Neural crest cell (in vitro differentiated cells): Measurements from ENCODE around the gene POLR1A. TPM values are rescaled to one million over a fixed set of nuclear protein-coding genes. Genes with fewer than 3 reads are reported as not detected.

Source experiments
- DNase-seq: peaks from one replicate; pipeline ENCODE4 v3.0.0; 2021; ENCODE audit warnings: low read depth, mixed read lengths, low spot score
- H3K27ac Mint-ChIP-seq: one replicate; pipeline ENCODE4 v1.8.0; 2021; ENCODE audit warnings: mild to moderate bottlenecking, mixed read lengths; ENCODE audit not compliant: unreplicated experiment
- H3K27me3 Mint-ChIP-seq: 2 replicates; pipeline ENCODE4 v1.8.0; 2021; ENCODE audit warnings: low read depth, mild to moderate bottlenecking, mixed read lengths
- H3K36me3 Mint-ChIP-seq: 2 replicates; pipeline ENCODE4 v1.8.0; 2021; ENCODE audit warnings: low read depth, mild to moderate bottlenecking, mixed read lengths
- H3K4me1 Mint-ChIP-seq: 2 replicates; pipeline ENCODE4 v1.8.0; 2021; ENCODE audit warnings: mixed read lengths
- H3K4me3 Mint-ChIP-seq: one replicate; pipeline ENCODE4 v1.8.0; 2021; ENCODE audit warnings: mild to moderate bottlenecking, mixed read lengths
- H3K9me3 Mint-ChIP-seq: 2 replicates; pipeline ENCODE4 v1.8.0; 2021; ENCODE audit warnings: mixed read lengths
- total RNA-seq: library from RNA; stranded (reverse); gene quantifications from 2 replicates; pipeline ENCODE4 v1.2.1, GENCODE V29; 2021
- TF ChIP-seq, protein P1 (sequence below): fragments of 200-600 bp; sonication (generic); conservative IDR thresholded peaks from 2 replicates; pipeline ENCODE4 v1.5.0; 2021; ENCODE audit warnings: antibody characterized with exemption, mild to moderate bottlenecking

Gene POLR1A
- total RNA-seq, 1 donor from 2014 or later, result 67.8 TPM

DNA sequence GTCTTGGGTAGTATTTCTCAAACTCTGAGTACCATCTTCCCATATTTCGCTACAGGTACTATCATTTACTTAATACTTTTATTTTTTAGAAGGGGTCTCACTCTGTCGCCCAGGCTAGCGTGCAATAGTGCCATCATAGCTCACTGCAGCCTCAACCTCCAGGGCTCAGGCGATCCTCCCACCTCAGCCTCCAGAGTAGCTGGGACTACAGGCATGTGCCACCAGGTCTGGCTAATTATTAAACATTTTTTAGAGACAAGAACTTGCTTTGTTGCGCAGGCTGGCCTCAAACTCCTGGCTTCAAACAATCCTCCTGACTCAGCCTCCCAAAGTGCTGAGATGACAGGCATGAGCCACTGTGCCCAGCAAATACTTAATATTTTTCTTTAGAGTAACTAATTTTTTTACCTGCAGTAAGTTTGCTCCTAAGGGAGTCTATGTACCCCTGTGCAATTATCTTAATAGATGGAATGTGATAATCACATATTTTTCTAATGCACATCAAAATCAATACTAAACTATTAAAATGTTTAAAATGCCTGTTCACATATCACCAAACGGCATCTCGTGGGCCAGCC, 116.3 kb downstream of the POLR1A start:
- TF ChIP-seq, protein P1, sequence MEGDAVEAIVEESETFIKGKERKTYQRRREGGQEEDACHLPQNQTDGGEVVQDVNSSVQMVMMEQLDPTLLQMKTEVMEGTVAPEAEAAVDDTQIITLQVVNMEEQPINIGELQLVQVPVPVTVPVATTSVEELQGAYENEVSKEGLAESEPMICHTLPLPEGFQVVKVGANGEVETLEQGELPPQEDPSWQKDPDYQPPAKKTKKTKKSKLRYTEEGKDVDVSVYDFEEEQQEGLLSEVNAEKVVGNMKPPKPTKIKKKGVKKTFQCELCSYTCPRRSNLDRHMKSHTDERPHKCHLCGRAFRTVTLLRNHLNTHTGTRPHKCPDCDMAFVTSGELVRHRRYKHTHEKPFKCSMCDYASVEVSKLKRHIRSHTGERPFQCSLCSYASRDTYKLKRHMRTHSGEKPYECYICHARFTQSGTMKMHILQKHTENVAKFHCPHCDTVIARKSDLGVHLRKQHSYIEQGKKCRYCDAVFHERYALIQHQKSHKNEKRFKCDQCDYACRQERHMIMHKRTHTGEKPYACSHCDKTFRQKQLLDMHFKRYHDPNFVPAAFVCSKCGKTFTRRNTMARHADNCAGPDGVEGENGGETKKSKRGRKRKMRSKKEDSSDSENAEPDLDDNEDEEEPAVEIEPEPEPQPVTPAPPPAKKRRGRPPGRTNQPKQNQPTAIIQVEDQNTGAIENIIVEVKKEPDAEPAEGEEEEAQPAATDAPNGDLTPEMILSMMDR, result no peak
- H3K9me3 Mint-ChIP-seq, result no peaks in the 10 kb centered on the region
- no peaks in the 10 kb centered on the region for H3K36me3 Mint-ChIP-seq
- H3K4me1 Mint-ChIP-seq, result peaks cover 4% of the 10 kb centered on the region
- no peak for DNase-seq
- H3K27ac Mint-ChIP-seq, result no peak overlapping the region
- no peaks in the 10 kb centered on the region for H3K27me3 Mint-ChIP-seq
- H3K4me3 Mint-ChIP-seq, result no peak overlapping the region

DNA sequence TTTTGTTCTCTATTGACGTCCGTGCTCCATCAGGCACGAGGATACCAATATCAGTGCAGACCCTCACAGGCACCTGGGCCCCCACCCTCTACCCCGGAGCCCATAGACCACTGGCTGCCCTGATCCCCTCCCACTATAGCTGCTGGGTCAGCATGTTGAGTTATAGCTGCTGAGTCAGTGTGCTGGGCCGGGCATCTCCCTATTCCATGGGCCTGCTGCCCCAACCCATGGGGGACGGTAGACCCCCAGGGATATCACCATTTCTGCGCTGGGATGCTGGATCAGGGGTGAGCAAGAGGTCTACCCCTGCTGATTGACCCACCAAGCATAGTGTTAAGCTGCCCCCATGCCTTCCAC, 116.8 kb downstream of the POLR1A start:
- TF ChIP-seq, protein P1, result no peak
- Mint-ChIP-seq H3K4me3 (no peak overlapping the region), H3K27ac (no peak overlapping the region), H3K27me3 (no peaks in the 10 kb centered on the region), H3K9me3 (no peaks in the 10 kb centered on the region), H3K36me3 (no peaks in the 10 kb centered on the region), H3K4me1 (peaks cover 4% of the 10 kb centered on the region)
- DNase-seq, result no peak

DNA sequence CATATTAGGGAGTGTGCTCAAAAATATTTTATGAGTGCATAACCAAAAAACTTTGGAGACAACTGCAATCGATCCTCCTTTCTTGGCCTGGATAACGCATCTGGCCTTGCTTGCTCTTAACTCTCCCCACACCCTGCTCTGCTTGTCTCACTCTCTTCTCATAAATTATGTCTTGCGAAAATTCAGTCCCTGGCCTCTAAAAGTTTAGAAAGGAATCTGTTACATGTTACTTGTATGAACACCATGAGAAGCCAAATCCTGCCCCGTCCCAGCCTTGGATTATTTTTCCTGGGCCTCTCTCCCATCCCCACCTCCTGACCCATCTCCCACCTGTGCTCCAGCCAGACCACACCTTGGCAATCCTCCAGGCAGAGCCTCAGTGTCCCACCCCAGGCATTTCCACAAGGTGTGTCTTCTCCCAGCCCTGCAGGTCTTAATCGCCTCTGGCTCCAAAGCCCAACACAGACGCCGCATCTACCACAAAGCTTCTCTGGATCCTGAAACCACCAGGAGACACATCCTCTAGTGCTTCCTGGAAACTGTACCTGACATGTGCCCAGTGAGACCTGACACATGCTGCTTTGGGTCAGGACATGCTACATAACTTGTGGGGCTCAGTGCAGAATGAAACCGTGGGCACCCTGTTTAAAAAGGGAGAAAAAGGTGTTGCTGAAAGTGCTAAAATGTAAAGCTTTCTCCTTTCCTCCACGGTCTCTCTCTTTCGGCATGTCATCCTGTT, 117.3 kb downstream of the POLR1A start:
- TF ChIP-seq, protein P1, result no peak
- H3K4me1 Mint-ChIP-seq, result peaks cover 4% of the 10 kb centered on the region
- no peak overlapping the region for H3K4me3 Mint-ChIP-seq
- no peak overlapping the region for H3K27ac Mint-ChIP-seq
- H3K27me3 Mint-ChIP-seq, result no peaks in the 10 kb centered on the region
- no peaks in the 10 kb centered on the region for H3K36me3 Mint-ChIP-seq
- no peaks in the 10 kb centered on the region for H3K9me3 Mint-ChIP-seq
- no peak for DNase-seq

DNA sequence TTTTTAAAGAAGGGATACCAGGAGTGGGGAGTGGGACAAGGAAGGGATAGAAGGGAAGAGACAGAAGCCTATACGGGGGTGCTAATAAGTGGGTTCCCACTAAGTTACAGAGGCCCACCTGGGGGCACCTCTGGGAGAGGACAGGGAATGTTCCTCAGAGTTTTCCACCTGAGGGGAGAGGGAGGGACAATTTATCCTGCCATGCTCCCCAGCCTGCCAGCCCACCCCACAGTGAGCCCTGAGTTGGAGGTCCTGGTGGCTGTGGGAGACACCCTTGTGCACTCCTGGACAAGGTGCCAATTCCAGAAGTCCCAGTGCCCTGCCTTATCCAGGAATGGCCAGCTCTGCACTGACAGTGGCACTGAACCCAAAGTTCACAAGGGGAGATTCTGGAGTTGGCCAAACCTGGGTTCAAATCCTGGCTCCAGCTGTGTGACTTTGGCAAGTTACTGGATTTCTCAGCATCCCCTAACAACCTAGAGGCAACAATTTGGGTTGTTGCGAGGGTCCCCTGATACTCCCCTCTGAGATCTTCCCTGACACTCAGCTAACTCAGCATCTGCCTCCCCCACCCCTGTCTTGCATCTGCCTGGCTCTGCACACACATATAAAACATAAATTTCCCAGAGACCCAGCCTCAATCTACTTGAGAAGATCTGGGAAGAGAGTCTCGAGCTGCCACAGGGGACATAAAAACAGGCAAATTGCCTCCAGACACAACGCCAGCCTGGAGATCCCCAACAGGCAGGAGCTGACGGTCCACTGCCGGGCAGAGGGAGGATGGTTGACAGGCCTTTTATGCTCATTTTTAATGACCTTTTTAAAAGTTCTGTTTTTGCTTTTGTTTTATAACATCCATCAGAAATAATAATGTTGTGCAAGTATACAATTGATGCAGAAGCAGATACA, 118.2 kb downstream of the POLR1A start:
- no peak for DNase-seq
- Mint-ChIP-seq H3K27me3 (no peaks in the 10 kb centered on the region), H3K9me3 (peaks cover 2% of the 10 kb centered on the region), H3K36me3 (no peaks in the 10 kb centered on the region), H3K4me1 (peaks cover 4% of the 10 kb centered on the region), H3K27ac (peak overlapping the region; percentile 94), H3K4me3 (no peak overlapping the region)
- TF ChIP-seq, protein P1, result no peak

DNA sequence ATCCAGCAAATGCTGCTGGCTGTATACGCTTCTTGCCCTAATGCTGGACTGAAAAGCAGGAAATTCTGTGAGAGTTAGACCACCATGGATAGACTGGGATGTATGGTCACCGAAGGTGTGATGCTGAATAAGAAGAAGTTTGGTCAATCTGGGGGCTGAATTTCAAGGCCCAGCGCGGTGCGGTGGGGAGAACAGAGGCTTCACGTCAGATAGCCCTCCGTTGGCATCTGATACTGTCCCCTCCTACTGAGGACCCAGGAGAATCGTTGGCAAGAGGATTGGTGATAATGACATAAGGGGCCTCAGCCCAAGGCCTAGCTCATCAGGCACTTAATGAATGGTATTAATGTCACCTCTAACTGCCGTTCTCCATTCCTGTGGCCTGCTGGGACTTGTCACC, 119.6 kb downstream of the POLR1A start:
- Mint-ChIP-seq H3K4me3 (no peak overlapping the region), H3K36me3 (no peaks in the 10 kb centered on the region), H3K27me3 (no peaks in the 10 kb centered on the region), H3K4me1 (peaks cover 4% of the 10 kb centered on the region), H3K27ac (peak overlapping the region; percentile 51), H3K9me3 (peaks cover 2% of the 10 kb centered on the region)
- TF ChIP-seq, protein P1, result no peak
- DNase-seq, result no peak
